ENCODE data around the gene TBL1X. TPM values are rescaled to one million over a fixed set of nuclear protein-coding genes. Genes with fewer than 3 reads are reported as not detected.

The TBL1X gene
- total and polyA plus RNA-seq, 2 of the 8 experiments (the other 6 are each of a cell fraction or from before 2014, with no cell fraction given): 13.3 to 25.6 TPM

DNA sequence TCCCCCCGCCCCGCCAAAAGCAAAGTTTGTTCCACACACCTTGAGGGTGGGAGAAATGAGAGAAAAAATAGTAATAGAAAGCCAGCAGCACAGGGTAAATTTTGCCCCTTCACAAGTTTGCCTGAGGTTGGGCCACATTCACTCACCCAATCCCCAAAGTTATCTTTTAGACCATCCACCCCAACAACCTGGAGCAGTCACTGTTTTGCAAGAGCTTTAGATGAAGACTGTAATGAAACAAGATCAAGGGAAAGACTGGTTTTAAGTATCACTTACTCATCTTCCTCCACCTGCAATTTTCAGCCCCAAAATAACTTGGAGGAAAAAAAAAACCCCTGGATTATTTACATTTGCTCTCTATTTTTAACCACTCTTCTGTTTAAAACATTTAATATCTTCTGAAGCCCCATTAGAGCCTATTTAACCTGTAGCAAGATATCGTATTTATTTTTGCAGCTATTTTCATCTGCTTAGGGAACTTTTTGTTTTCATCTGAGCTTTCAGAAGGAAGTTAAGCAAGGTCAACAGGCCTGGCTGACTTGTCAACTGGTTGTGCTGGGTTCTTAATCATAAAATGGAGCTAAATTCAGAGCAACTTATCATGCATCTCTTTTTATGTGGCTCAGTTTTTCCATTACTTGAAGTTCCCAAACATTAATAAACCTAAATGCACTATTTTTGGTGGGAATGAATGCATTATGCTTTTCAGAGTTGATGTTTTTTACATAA lies 24.6 kb upstream of the TBL1X start (continued):
- TF ChIP-seq, protein P1, sequence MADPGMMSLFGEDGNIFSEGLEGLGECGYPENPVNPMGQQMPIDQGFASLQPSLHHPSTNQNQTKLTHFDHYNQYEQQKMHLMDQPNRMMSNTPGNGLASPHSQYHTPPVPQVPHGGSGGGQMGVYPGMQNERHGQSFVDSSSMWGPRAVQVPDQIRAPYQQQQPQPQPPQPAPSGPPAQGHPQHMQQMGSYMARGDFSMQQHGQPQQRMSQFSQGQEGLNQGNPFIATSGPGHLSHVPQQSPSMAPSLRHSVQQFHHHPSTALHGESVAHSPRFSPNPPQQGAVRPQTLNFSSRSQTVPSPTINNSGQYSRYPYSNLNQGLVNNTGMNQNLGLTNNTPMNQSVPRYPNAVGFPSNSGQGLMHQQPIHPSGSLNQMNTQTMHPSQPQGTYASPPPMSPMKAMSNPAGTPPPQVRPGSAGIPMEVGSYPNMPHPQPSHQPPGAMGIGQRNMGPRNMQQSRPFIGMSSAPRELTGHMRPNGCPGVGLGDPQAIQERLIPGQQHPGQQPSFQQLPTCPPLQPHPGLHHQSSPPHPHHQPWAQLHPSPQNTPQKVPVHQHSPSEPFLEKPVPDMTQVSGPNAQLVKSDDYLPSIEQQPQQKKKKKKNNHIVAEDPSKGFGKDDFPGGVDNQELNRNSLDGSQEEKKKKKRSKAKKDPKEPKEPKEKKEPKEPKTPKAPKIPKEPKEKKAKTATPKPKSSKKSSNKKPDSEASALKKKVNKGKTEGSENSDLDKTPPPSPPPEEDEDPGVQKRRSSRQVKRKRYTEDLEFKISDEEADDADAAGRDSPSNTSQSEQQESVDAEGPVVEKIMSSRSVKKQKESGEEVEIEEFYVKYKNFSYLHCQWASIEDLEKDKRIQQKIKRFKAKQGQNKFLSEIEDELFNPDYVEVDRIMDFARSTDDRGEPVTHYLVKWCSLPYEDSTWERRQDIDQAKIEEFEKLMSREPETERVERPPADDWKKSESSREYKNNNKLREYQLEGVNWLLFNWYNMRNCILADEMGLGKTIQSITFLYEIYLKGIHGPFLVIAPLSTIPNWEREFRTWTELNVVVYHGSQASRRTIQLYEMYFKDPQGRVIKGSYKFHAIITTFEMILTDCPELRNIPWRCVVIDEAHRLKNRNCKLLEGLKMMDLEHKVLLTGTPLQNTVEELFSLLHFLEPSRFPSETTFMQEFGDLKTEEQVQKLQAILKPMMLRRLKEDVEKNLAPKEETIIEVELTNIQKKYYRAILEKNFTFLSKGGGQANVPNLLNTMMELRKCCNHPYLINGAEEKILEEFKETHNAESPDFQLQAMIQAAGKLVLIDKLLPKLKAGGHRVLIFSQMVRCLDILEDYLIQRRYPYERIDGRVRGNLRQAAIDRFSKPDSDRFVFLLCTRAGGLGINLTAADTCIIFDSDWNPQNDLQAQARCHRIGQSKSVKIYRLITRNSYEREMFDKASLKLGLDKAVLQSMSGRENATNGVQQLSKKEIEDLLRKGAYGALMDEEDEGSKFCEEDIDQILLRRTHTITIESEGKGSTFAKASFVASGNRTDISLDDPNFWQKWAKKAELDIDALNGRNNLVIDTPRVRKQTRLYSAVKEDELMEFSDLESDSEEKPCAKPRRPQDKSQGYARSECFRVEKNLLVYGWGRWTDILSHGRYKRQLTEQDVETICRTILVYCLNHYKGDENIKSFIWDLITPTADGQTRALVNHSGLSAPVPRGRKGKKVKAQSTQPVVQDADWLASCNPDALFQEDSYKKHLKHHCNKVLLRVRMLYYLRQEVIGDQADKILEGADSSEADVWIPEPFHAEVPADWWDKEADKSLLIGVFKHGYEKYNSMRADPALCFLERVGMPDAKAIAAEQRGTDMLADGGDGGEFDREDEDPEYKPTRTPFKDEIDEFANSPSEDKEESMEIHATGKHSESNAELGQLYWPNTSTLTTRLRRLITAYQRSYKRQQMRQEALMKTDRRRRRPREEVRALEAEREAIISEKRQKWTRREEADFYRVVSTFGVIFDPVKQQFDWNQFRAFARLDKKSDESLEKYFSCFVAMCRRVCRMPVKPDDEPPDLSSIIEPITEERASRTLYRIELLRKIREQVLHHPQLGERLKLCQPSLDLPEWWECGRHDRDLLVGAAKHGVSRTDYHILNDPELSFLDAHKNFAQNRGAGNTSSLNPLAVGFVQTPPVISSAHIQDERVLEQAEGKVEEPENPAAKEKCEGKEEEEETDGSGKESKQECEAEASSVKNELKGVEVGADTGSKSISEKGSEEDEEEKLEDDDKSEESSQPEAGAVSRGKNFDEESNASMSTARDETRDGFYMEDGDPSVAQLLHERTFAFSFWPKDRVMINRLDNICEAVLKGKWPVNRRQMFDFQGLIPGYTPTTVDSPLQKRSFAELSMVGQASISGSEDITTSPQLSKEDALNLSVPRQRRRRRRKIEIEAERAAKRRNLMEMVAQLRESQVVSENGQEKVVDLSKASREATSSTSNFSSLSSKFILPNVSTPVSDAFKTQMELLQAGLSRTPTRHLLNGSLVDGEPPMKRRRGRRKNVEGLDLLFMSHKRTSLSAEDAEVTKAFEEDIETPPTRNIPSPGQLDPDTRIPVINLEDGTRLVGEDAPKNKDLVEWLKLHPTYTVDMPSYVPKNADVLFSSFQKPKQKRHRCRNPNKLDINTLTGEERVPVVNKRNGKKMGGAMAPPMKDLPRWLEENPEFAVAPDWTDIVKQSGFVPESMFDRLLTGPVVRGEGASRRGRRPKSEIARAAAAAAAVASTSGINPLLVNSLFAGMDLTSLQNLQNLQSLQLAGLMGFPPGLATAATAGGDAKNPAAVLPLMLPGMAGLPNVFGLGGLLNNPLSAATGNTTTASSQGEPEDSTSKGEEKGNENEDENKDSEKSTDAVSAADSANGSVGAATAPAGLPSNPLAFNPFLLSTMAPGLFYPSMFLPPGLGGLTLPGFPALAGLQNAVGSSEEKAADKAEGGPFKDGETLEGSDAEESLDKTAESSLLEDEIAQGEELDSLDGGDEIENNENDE (IDR thresholded peaks at IDR 0.05; ENCODE audit: insufficient replicate concordance, low read length): no peak
- TF ChIP-seq POU5F1 (IDR thresholded peaks at IDR 0.05; ENCODE audit: low read depth, low read length) (no peak), SP1 (IDR thresholded peaks at IDR 0.05; ENCODE audit: low read depth, low read length) (no peak), KDM5A (IDR thresholded peaks at IDR 0.05; ENCODE audit: low read length) (no peak), SP2 (IDR thresholded peaks at IDR 0.05; ENCODE audit: low read length) (no peak), EP300 (IDR thresholded peaks at IDR 0.05; ENCODE audit: borderline replicate concordance in 1 of 2, low read depth in 2 of 2, low read length in 2 of 2) (no peak)

Measured in H1 (cell line).